ENCODE data around the gene GRM5.
"Not testable (repeated sequence)": the region's sequence is repeated elsewhere in the genome, so short reads cannot be mapped to it uniquely, and the experiment has no call there.

Gene GRM5

GRCh38 chr11:89065651-89066201 lies at the start of gene GRM5:
Gene GRM5 (minus strand): TSS chr11:89065982. CDS start chr11:89047872, 18,110 bp downstream.
- not testable (repeated sequence) for DNase-seq

GRCh38 chr11:89097956-89098355 lies 32.2 kb upstream of the GRM5 start:
- not testable (repeated sequence) for DNase-seq

GRCh38 chr11:89093806-89094205 lies 28.0 kb upstream of the GRM5 start:
- DNase-seq: not testable (repeated sequence)

GRCh38 chr11:89084951-89085350 lies 19.2 kb upstream of the GRM5 start:
- not testable (repeated sequence) for DNase-seq

GRCh38 chr11:89070911-89071310 lies 5.1 kb upstream of the GRM5 start:
- not testable (repeated sequence) for DNase-seq

- DNase-seq: no peak
Observed at GRCh38 chr11:89067264-89067663, 1.5 kb upstream of the GRM5 start.

- no peak for DNase-seq
Observed at GRCh38 chr11:89065066-89065465, 716 bp downstream of the GRM5 start.

- not testable (repeated sequence) for DNase-seq
Observed at GRCh38 chr11:89063481-89063951, 2.3 kb downstream of the GRM5 start.

- DNase-seq: not testable (repeated sequence)
Observed at GRCh38 chr11:89062771-89063298, 2.9 kb downstream of the GRM5 start.

- not testable (repeated sequence) for DNase-seq
Observed at GRCh38 chr11:89061839-89062238, 3.9 kb downstream of the GRM5 start.

GRCh38 chr11:89057406-89057805 lies 8.4 kb downstream of the GRM5 start:
- DNase-seq: not testable (repeated sequence)

- no peak for DNase-seq
Observed at GRCh38 chr11:89052220-89052619, 13.6 kb downstream of the GRM5 start.

- not testable (repeated sequence) for DNase-seq
Observed at GRCh38 chr11:89047159-89047558, 18.6 kb downstream of the GRM5 start.

GRCh38 chr11:89043861-89044588 lies 21.8 kb downstream of the GRM5 start:
- not testable (repeated sequence) for DNase-seq

- not testable (repeated sequence) for DNase-seq
Observed at GRCh38 chr11:89029671-89030070, 36.1 kb downstream of the GRM5 start.

GRCh38 chr11:89021339-89021738 lies 44.4 kb downstream of the GRM5 start:
- DNase-seq: no peak

GRCh38 chr11:89019827-89020547 lies 45.8 kb downstream of the GRM5 start:
- not testable (repeated sequence) for DNase-seq

GRCh38 chr11:89016214-89016613 lies 49.6 kb downstream of the GRM5 start:
- no peak for DNase-seq

- DNase-seq: no peak
Observed at GRCh38 chr11:89015614-89016013, 50.2 kb downstream of the GRM5 start.

- DNase-seq: not testable (repeated sequence)
Observed at GRCh38 chr11:89000852-89001251, 64.9 kb downstream of the GRM5 start.

- no peak for DNase-seq
Observed at GRCh38 chr11:88979641-88980040, 86.1 kb downstream of the GRM5 start.

- not testable (repeated sequence) for DNase-seq
Observed at GRCh38 chr11:88978992-88979391, 86.8 kb downstream of the GRM5 start.

GRCh38 chr11:88975441-88975840 lies 90.3 kb downstream of the GRM5 start:
- DNase-seq: not testable (repeated sequence)

All from NCI-H1930 (cell line).